GM18505 (cell line): ENCODE results near the gene DPF3.

ENCODE experiments used
- ATAC-seq: cut with Tn5 transposase; IDR thresholded peaks from one replicate; pipeline ENCODE4 v1.9.1; 2021; ENCODE audit not compliant: unreplicated experiment
- POLR2A ChIP-seq: IDR thresholded peaks from 4 replicates; pipeline ENCODE4 v1.6.1; 2011; ENCODE audit warnings: borderline replicate concordance; ENCODE audit not compliant: insufficient read depth, insufficient read length; ENCODE audit errors: extremely low read depth

The DPF3 gene

GRCh38 chr14:72856530-72857266 is 37.2 kb downstream of the DPF3 start:
- no peak for ATAC-seq
- no peak for TF ChIP-seq POLR2A

- TF ChIP-seq POLR2A: no peak
- ATAC-seq: no peak
Measured at GRCh38 chr14:72855913-72856312, 38.0 kb downstream of the DPF3 start.

- no peak for TF ChIP-seq POLR2A
- ATAC-seq: no peak
Measured at GRCh38 chr14:72852194-72852593, 41.7 kb downstream of the DPF3 start.

- ATAC-seq: no peak
Measured at GRCh38 chr14:72851635-72852034, 42.3 kb downstream of the DPF3 start.

GRCh38 chr14:72850360-72850759 is 43.5 kb downstream of the DPF3 start:
- no peak for ATAC-seq
- no peak for TF ChIP-seq POLR2A

More at GRCh38 chr14:72851635-72852034, 42.3 kb downstream of the DPF3 start:
- no peak for TF ChIP-seq POLR2A

GRCh38 chr14:72849222-72849621 is 44.7 kb downstream of the DPF3 start:
- ATAC-seq: no peak
- no peak for TF ChIP-seq POLR2A

- no peak for TF ChIP-seq POLR2A
Measured at GRCh38 chr14:72847721-72848120, 46.2 kb downstream of the DPF3 start.

GRCh38 chr14:72845683-72846082 is 48.2 kb downstream of the DPF3 start:
- ATAC-seq: no peak
- no peak for TF ChIP-seq POLR2A

More at GRCh38 chr14:72847721-72848120, 46.2 kb downstream of the DPF3 start:
- ATAC-seq: no peak

GRCh38 chr14:72845196-72845595 is 48.7 kb downstream of the DPF3 start:
- TF ChIP-seq POLR2A: no peak
- no peak for ATAC-seq

- no peak for TF ChIP-seq POLR2A
- no peak for ATAC-seq
Measured at GRCh38 chr14:72844524-72844923, 49.4 kb downstream of the DPF3 start.

GRCh38 chr14:72839753-72840607 is 53.9 kb downstream of the DPF3 start:
- no peak for TF ChIP-seq POLR2A
- ATAC-seq: no peak

- no peak for TF ChIP-seq POLR2A
- ATAC-seq: no peak
Measured at GRCh38 chr14:72839351-72839750, 54.5 kb downstream of the DPF3 start.

- no peak for TF ChIP-seq POLR2A
- ATAC-seq: no peak
Measured at GRCh38 chr14:72836085-72836484, 57.8 kb downstream of the DPF3 start.

- TF ChIP-seq POLR2A: no peak
- no peak for ATAC-seq
Measured at GRCh38 chr14:72833174-72833573, 60.7 kb downstream of the DPF3 start.

- no peak for ATAC-seq
- no peak for TF ChIP-seq POLR2A
Measured at GRCh38 chr14:72830786-72831594, 62.9 kb downstream of the DPF3 start.
